Frontal cortex (tissue), 4 donors: ENCODE results near the gene CCDC93. TPM values are rescaled to one million over a fixed set of nuclear protein-coding genes. Genes with fewer than 3 reads are reported as not detected.

Source experiments
- DNase-seq, 2 donors: peaks; one replicate each; pipeline ENCODE4 v3.0.0; 2012; ENCODE audit warnings: low spot score in 2 of 2
- FAIRE-seq: peaks from 2 replicates; lab custom pipeline; 2012; peaks lifted over from hg19 to GRCh38; lab: Jason Lieb, UNC
- total RNA-seq: library from RNA; depleted of rRNA; stranded (reverse); fragments of >200 nt; gene quantifications from one replicate; pipeline ENCODE4 v1.2.3, GENCODE V29; 2014
- donor health status: control.
- donor health status: control.
- donor health status: control.

Gene CCDC93
- total RNA-seq, 1 donor from 2014 or later: 25.7 TPM

DNA sequence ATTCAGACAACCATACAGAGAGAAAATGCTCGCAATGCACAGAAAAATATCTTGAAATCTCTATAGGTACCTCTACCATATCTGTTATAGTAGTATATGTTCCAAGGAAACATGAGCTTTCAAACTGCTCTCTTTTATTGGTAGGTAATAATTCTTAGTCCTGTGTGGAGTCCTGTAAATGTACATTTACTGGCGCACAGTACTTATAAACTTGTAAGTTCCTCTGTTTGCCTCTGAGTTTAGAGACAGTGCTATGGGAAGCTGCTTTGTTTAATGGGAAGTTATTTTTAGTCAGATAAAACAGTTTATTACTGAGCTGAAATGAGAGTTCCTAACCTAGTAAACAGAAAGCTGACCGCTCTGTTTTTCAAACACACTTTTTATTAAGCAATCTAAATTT is 52.7 kb downstream of the CCDC93 start:
- FAIRE-seq: no peak
- no peak for DNase-seq

DNA sequence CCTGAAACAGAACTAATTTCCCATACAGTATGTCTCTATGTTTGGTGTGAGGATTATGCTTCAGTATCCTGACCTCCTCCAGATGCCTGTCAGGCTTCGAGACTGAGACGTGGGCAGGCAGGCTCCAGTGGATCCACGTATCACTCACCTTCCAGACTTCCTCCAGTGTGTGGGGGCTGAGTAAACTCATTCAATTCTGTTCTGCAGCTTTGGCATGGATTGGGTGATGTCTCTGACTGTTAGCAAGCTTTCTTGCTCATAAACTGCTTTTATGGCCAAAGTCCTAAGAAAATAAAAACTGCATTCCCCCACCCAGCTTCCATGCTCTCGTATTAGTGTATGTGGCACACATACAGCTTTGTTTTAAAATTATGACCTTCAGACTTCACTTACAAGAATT is 53.6 kb downstream of the CCDC93 start:
- no peak for FAIRE-seq
- DNase-seq: no peak

GRCh38 chr2:117958186-117958585 is 55.7 kb downstream of the CCDC93 start:
- DNase-seq (no peak), FAIRE-seq (no peak)

- FAIRE-seq (no peak), DNase-seq (no peak)
These were observed 56.3 kb downstream of the CCDC93 start for GRCh38 chr2:117957616-117958015.

DNA sequence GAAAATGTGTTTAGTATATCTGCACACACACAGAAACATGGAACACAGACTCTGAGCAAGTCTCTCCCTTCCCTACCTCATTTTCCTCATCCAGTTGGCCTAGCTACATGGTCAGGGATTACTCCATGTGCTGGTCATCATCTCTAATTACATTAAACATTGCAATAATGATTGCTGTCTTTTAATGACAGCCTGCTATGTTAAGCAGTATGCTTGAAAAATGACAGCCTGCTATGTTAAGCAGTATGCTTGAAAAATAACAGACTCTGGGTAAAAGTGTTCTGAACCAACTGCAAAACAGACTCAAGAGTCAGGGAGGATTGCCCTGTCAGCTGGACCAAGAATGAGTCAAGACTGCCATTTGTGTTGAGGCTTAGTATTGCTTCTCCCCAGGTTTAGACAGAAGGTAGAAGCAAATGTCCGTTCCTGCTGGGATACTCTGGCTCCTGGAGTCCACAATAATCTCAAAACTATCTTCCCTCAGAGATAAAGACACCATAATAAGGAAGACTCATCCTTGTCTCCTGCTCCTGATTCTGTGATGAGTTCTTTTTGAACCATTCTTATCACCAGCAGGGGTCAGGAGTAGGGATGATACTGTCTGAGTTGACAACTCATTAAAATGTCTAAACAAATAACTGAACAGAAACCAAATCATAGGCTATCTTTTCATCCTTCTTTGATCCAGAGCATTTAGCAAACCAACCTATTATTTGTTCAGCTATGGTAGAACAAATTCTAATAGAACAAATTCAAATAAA is 57.7 kb downstream of the CCDC93 start:
- FAIRE-seq: no peak
- no peak for DNase-seq

DNA sequence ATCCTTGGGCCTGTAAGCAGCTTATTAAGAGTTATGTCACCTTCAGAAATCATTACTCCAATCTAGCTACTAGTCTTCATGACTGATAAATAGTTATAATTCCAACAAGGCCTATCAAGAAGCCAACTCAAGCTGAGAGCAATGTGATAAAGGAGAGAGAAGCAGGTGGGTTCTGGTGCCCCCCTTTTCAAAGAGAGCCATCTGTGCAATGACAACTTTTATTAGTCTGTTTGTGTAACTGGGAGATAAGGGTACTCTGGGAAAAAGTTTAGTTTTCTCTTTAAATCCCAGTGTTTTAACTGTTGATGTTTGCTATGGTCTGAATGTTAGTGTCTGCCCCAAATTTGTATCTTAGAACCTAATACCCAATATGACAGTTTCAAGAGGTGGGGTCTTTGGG is 60.6 kb downstream of the CCDC93 start:
- FAIRE-seq (no peak), DNase-seq (no peak)

GRCh38 chr2:117952701-117953100 is 61.2 kb downstream of the CCDC93 start:
- FAIRE-seq: no peak
- no peak for DNase-seq

DNA sequence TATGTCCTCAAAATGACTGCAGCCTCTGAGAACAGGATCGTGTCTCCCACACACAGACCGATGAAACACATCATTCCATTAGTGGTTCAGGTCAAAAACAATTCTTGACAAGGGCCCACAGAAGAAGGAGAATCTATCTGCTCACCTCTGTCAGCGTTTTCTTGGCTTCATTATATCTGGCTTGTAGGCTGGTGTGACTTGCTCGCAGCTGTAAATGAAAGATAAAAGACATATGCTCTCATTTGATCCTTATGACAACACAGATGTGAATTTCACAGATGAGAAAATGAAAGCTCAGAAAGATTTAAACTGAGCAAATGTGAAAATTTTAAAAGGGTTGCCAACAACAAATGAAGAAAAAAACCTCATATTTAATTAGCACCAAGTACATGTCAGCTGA is 61.6 kb downstream of the CCDC93 start:
- FAIRE-seq: no peak
- DNase-seq: no peak

- FAIRE-seq: no peak
- no peak for DNase-seq
These were observed 64.1 kb downstream of the CCDC93 start for GRCh38 chr2:117949806-117950205.

GRCh38 chr2:117948615-117949014 is 65.3 kb downstream of the CCDC93 start:
- DNase-seq (no peak), FAIRE-seq (no peak)

DNA sequence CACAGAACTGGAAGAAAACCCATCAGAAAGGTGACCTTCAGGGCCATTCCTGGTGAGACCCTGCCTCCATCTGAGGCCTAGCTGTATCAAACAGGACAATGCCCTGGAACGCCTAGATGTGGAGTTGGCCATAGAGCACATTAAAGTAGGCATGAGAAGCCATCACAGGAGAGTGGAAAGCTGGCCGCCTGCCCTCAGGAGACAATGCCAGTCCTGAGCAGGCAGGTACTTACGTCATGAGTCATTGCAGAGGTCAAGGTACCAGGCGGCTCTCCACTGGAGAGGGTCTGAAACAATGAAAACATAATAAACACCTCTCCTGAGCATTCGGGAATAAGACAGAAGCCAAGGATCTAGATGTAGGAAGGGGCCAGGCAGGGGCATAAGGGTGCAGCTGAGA is 68.6 kb downstream of the CCDC93 start:
- FAIRE-seq (no peak), DNase-seq (no peak)

GRCh38 chr2:117944816-117945215 is 69.1 kb downstream of the CCDC93 start:
- DNase-seq (no peak), FAIRE-seq (no peak)

DNA sequence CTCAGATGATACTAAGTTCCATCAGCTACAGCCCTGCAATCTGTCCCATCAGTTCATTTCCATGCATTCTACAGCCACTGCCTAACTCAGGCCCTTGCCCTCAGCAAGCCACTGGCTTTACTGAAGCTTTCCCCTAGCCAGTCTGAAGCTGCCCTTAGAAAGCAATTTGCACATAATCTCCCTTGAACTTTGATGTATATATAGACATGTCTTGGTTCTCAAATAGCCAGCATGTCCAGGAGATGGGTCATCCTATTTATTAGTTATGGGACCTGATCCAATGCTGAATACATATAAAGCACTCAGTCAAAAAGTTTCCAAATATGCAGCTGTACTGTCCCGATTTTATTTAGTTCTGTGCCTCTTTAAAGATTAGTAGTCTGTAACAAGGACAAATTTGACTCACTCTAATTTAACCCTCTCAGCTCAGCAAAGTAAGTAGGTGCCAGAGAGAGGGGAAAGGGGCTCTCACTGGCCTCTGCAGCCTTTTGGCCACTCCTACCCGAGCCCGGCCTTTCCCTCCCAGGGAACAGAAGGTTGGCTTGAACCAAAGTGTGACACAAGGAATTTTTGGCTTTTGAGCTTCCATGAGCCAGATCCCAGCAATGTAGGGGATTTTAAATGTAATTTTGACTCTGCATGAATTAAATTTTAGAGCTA is 70.7 kb downstream of the CCDC93 start:
- DNase-seq (no peak), FAIRE-seq (no peak)

DNA sequence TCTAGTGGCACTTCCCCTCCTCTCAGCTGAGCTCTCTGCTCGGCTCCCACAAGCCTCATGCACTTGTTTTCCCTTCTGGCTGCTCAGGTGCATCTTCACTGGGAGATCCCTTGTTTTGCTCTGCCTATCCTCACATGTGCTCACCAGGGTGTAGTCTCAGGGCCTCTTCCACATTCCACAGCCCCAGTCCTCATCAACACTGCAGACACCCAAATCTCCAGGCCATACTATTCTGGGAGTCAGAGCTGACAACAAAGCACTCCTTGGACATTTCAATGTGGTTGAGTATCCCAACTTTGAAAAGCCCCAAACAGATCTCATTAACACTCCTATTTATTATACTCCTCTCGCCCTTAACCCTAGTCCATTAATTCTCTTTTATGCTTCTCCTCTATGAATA is 71.3 kb downstream of the CCDC93 start:
- DNase-seq (no peak), FAIRE-seq (no peak)

DNA sequence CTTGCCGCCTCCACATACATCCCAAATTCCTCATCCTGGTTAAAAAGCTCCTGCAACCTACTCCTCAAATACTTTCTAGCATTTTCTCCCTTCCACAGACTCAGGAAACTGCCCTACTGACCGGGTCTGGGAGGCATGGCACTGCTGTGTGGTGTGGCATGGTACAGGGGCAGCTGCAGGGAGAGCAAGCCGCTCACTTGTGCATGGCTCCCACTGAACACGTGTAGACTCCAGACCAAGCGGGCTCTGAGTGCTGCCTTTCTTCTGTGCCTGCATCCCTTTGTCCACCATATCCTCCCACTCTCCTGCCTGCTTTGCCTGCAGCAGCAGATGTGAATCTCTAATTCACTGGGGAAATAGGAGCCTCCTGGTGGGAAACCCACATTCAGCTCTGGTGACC is 72.2 kb downstream of the CCDC93 start:
- no peak for FAIRE-seq
- DNase-seq: no peak

- FAIRE-seq: no peak
These were observed 73.4 kb downstream of the CCDC93 start for GRCh38 chr2:117940436-117940835.

DNA sequence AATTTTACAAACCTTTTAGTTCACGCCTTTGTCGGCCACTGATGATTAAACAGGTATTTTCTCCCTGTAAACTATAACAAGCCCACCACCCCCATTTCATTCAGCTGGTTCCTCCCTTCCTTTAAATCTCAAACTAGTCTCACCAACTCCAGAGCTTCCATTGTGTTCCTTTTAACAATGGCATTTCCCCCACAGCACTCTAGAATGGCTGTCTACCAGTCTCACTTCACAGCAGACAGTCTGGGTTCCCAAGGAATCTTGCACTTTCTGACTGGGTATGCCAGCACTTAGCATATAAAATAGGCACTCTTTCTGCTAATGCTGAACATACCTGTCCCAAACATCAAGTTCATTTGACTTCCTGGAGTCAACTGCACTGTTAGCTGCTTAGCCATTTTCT is 75.3 kb downstream of the CCDC93 start:
- FAIRE-seq: no peak

More at GRCh38 chr2:117940436-117940835, 73.4 kb downstream of the CCDC93 start:
- DNase-seq: no peak

GRCh38 chr2:117936871-117937428 is 76.9 kb downstream of the CCDC93 start:
- DNase-seq: no peak
- FAIRE-seq: no peak

More for the DNA sequence above, 75.3 kb downstream of the CCDC93 start:
- DNase-seq: no peak

DNA sequence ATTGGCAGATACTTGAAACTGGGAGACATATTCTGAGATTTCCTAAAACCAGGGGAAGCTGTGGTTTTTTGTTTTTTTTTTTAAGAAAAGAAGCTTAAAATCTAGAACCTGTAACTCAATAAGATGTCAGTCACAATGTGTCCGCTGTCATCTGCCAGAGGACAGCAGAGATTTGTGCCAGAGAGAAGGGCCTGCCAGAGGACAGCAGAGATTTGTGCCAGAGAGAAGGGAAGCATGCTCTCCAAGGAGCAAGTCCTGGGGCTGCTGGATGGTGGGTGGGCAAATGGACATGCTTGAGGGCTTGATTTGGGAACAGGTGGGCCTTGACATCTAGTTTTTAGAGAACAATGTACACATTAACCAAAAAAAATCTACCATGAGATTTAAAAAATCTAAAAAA is 77.9 kb downstream of the CCDC93 start:
- no peak for DNase-seq
- FAIRE-seq: no peak

DNA sequence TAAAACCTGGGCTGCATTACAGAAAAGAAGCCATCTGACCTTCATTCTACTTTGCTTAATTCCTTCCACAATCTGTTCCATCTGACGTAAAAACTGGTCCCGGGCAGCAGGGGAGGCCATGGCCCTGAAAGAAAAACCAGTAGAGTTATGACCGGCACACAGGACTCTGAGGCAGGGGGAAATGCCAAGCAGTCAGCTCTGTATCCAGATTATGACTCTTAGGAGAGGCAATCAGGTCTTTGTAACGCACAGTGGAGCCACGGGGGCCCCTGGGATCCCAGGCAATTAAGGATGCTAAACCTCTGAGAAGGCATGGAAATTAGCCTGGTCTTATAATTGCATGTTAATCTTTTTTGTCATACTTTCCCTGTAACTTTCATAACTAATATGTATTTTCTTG is 78.4 kb downstream of the CCDC93 start:
- DNase-seq (no peak), FAIRE-seq (no peak)

- FAIRE-seq: no peak
- DNase-seq: no peak
These were observed 80.0 kb downstream of the CCDC93 start for GRCh38 chr2:117933884-117934354.
